Panc1 (cell line): Measurements from ENCODE around the gene RBL1. TPM values are rescaled to one million over a fixed set of nuclear protein-coding genes. Genes with fewer than 3 reads are reported as not detected.
"Not testable (repeated sequence)": the region's sequence is repeated elsewhere in the genome, so short reads cannot be mapped to it uniquely, and the experiment has no call there.

Experiments
- ATAC-seq: fragments of 200-7000 bp; cut with Tn5 transposase; 2 replicates; pipeline ENCODE4 v1.9.1; 2020; ENCODE audit warnings: mild to moderate bottlenecking, moderate library complexity
- BruUV-seq: library from RNA; stranded (reverse); fragments of 400-500 nt; replicated peaks from 2 replicates; lab custom pipeline; 2021; lab: Mats Ljungman, UMichigan
- CTCF ChIA-PET: fragments of 300-600 bp; sonication (Branson Sonifier 250); formaldehyde crosslinking; loops from one replicate; lab custom pipeline; 2022; ENCODE audit warnings: antibody characterized with exemption; lab: Charles Lee
- POLR2A ChIA-PET: fragments of 300-600 bp; sonication (Branson Sonifier 250); formaldehyde crosslinking; loops from one replicate; lab custom pipeline; 2022; ENCODE audit warnings: antibody characterized with exemption; lab: Charles Lee
- DNase-seq: peaks from one replicate; pipeline ENCODE4 v3.0.0-alpha.2; 2010; ENCODE audit warnings: low read depth, low spot score
- H3K27ac ChIP-seq: 2 replicates; pipeline ENCODE4 v1.5.1; 2011; ENCODE audit warnings: mild to moderate bottlenecking, low read length, inconsistent platforms
- H3K27me3 ChIP-seq: fragments of 200-500 bp; sonication (Bioruptor generic); 2 replicates; pipeline ENCODE4 v1.6.0; 2014; ENCODE audit warnings: low read length, inconsistent platforms; ENCODE audit not compliant: control insufficient read depth, insufficient read depth
- H3K36me3 ChIP-seq: fragments of 200-500 bp; sonication (Bioruptor generic); 2 replicates; pipeline ENCODE4 v1.5.1; 2014; ENCODE audit warnings: inconsistent platforms, mild to moderate bottlenecking, low read length, moderate library complexity; ENCODE audit not compliant: control insufficient read depth, insufficient read depth
- H3K4me1 ChIP-seq: 2 replicates; pipeline ENCODE4 v1.5.1; 2011; ENCODE audit warnings: inconsistent platforms, mild to moderate bottlenecking, low read length, moderate library complexity; ENCODE audit not compliant: control insufficient read depth, insufficient read depth
- H3K4me3 ChIP-seq, 2 experiments: 2 replicates each; pipeline ENCODE4 v1.5.1; 2011 to 2012; ENCODE audit warnings: low read depth in 2 of 2, low read length in 2 of 2, mild to moderate bottlenecking in 2 of 2, inconsistent platforms in 1 of 2, moderate library complexity in 1 of 2
- H3K9me3 ChIP-seq: fragments of 200-500 bp; sonication (Bioruptor generic); 2 replicates; pipeline ENCODE4 v1.5.1; 2014; ENCODE audit warnings: low read depth, mild to moderate bottlenecking, inconsistent platforms, low read length, moderate library complexity; ENCODE audit not compliant: control insufficient read depth, insufficient read depth
- CTCF ChIP-seq: fragments of 450-650 bp; IDR thresholded peaks from 2 replicates; pipeline ENCODE4 v1.5.1; 2017; ENCODE audit warnings: mild to moderate bottlenecking
- POLR2AphosphoS5 ChIP-seq: IDR thresholded peaks from 2 replicates; pipeline ENCODE4 v1.6.1; 2012; ENCODE audit warnings: mild to moderate bottlenecking, low read depth, low read length, moderate library complexity
- REST ChIP-seq, 2 experiments: IDR thresholded peaks; 2 replicates each; pipeline ENCODE4 v1.6.1; 2011 to 2012; ENCODE audit warnings: low read depth in 2 of 2, control low read depth in 1 of 2, low read length in 1 of 2, mild to moderate bottlenecking in 1 of 2, moderate library complexity in 1 of 2; ENCODE audit not compliant: insufficient read depth in 1 of 2
- SIN3A ChIP-seq: IDR thresholded peaks from 2 replicates; pipeline ENCODE4 v1.6.1; 2012; ENCODE audit warnings: low read depth, mild to moderate bottlenecking, low read length, moderate library complexity, borderline replicate concordance; ENCODE audit not compliant: insufficient read depth
- TCF7L2 ChIP-seq: IDR thresholded peaks from 2 replicates; pipeline ENCODE4 v1.6.1; 2011; ENCODE audit warnings: mild to moderate bottlenecking, low read depth, low read length, inconsistent platforms
- in situ Hi-C: cut with HindIII; loops from 2 replicates; pipeline ENCODE4 v1.10.0; 2016; ENCODE audit warnings: low sequenced_read_pairs, low pct_unique_long_range_greater_than_20kb
- intact Hi-C: fragments of 100-400 bp; cut with micrococcal nuclease; formaldehyde crosslinking; loops from one replicate; pipeline ENCODE4 v1.10.0; 2022; ENCODE audit not compliant: unreplicated experiment
- total RNA-seq: library from RNA; stranded (reverse); gene quantifications from one replicate; pipeline ENCODE4 v1.2.1, GENCODE V29; 2021; ENCODE audit not compliant: unreplicated experiment

The RBL1 gene
- total RNA-seq, 1 experiment from 2014 or later, result 14.0 TPM

- POLR2A ChIA-PET, result no interaction called here
- DNase-seq (no peak), ATAC-seq (no peak)
- H3K9me3 ChIP-seq, result no peaks in the 10 kb centered on the region
- H3K27me3 ChIP-seq, result no peaks in the 10 kb centered on the region
- no peak overlapping the region for H3K4me3 ChIP-seq
- BruUV-seq, result no TSS peak
- CTCF ChIA-PET, result interaction anchor here (0.6 kb wide), 2 partner anchors 18 to 124 kb away, joined by 5 to 7 read pairs; no protein-coding TSS in a partner anchor
- no peak overlapping the region for H3K27ac ChIP-seq
- no peak for TF ChIP-seq POLR2AphosphoS5
- TF ChIP-seq TCF7L2, result no peak
- no peak for TF ChIP-seq SIN3A
- TF ChIP-seq CTCF, result no peak
- TF ChIP-seq REST (IDR thresholded peaks at IDR 0.05; ENCODE audit: insufficient read depth in 1 of 2, low read depth in 2 of 2, low read length in 1 of 2), result no peak
- intact Hi-C loops (no loop called here), in situ Hi-C loops (no loop called here)
- no peaks in the 10 kb centered on the region for H3K4me1 ChIP-seq
- H3K36me3 ChIP-seq, result peaks cover 11% of the 10 kb centered on the region; the same call in 1 of the 2 replicates
These were observed 52.5 kb downstream of the RBL1 start for GRCh38 chr20:37042986-37043972.

GRCh38 chr20:37039366-37039765 lies 56.4 kb downstream of the RBL1 start:
- H3K4me1 ChIP-seq, H3K9me3 ChIP-seq, BruUV-seq, POLR2A ChIA-PET, in situ Hi-C loops, DNase-seq, intact Hi-C loops, ATAC-seq, H3K4me3 ChIP-seq, H3K27ac ChIP-seq, CTCF ChIA-PET, H3K27me3 ChIP-seq: not testable (repeated sequence)
- peaks cover 10% of the 10 kb centered on the region; the same call in 1 of the 2 replicates for H3K36me3 ChIP-seq

GRCh38 chr20:37032077-37032476 lies 63.7 kb downstream of the RBL1 start:
- H3K9me3 ChIP-seq, result no peaks in the 10 kb centered on the region
- intact Hi-C loops (no loop called here), in situ Hi-C loops (no loop called here)
- peaks cover 4% of the 10 kb centered on the region; the same call in 1 of the 2 replicates for H3K36me3 ChIP-seq
- DNase-seq (no peak), ATAC-seq (no peak)
- no peak overlapping the region for H3K4me3 ChIP-seq
- no peaks in the 10 kb centered on the region for H3K27me3 ChIP-seq
- BruUV-seq, result no TSS peak
- no peaks in the 10 kb centered on the region for H3K4me1 ChIP-seq
- POLR2A ChIA-PET, result no interaction called here
- TF ChIP-seq SIN3A (no peak), CTCF (no peak), TCF7L2 (no peak), POLR2AphosphoS5 (no peak), REST (IDR thresholded peaks at IDR 0.05; ENCODE audit: insufficient read depth in 1 of 2, low read depth in 2 of 2, low read length in 1 of 2) (no peak)
- H3K27ac ChIP-seq, result no peak overlapping the region
- CTCF ChIA-PET, result interaction anchor here (0.5 kb wide), 1 partner anchor 68 kb away, joined by 3 read pairs; no protein-coding TSS in a partner anchor
